Activated naive CD4-positive, alpha-beta T cell treated with anti-CD3 and anti-CD28 coated beads for 36 hours (primary cell): Measurements from ENCODE around the gene IL3. TPM values are rescaled to one million over a fixed set of nuclear protein-coding genes. Genes with fewer than 3 reads are reported as not detected.

Experiments used
- total RNA-seq, 2 experiments: library from RNA; stranded (reverse); gene quantifications; one replicate each; pipeline ENCODE4 v1.2.3, GENCODE V29; 2021

Gene IL3
- total RNA-seq, 2 experiments from 2014 or later = not detected

Other genes with a start within 250 kb of the IL3 start
- gene MEIKIN, start 115.0 kb upstream of the IL3 start, total RNA-seq = 1 to 10 TPM; 1.4 to 1.9 TPM
- gene ACSL6, start 49.0 kb upstream of the IL3 start, total RNA-seq = 1 to 10 TPM; 1.2 to 2.4 TPM
- gene CSF2, start 13.1 kb downstream of the IL3 start, total RNA-seq = under 1 TPM in 1 of 2 experiments, not detected in 1; 0.30 TPM
- gene P4HA2, start 167.2 kb downstream of the IL3 start, total RNA-seq = under 1 TPM; 0.47 to 0.74 TPM
- not detected for gene PDLIM4, start 197.0 kb downstream of the IL3 start, total RNA-seq
- gene SLC22A4, start 233.7 kb downstream of the IL3 start, total RNA-seq = 1 to 10 TPM; 1.9 to 2.0 TPM